Measurements from ENCODE around the gene TNFSF4.

- TF ChIP-seq CTCF (IDR thresholded peaks at IDR 0.05) (no peak), POLR2A (IDR thresholded peaks at IDR 0.05) (no peak)
Observed at GRCh38 chr1:173191011-173191705, 16.0 kb downstream of the TNFSF4 start.

Measured in ovary (tissue), 3 donors.